GM12873 (cell line): ENCODE measurements around the gene SVIL.

Experiments used
- CTCF ChIP-seq: IDR thresholded peaks from 2 replicates; pipeline ENCODE4 v1.5.1; 2012; ENCODE audit warnings: low read depth, mild to moderate bottlenecking, moderate library complexity, low read length, control low read depth; ENCODE audit not compliant: insufficient read depth; ENCODE audit errors: missing control alignments

SVIL gene

GRCh38 chr10:29469481-29470354 is 165.1 kb downstream of the SVIL start:
- TF ChIP-seq CTCF, result no peak

GRCh38 chr10:29465384-29465783 is 169.4 kb downstream of the SVIL start:
- TF ChIP-seq CTCF, result peak; percentile 25

DNA sequence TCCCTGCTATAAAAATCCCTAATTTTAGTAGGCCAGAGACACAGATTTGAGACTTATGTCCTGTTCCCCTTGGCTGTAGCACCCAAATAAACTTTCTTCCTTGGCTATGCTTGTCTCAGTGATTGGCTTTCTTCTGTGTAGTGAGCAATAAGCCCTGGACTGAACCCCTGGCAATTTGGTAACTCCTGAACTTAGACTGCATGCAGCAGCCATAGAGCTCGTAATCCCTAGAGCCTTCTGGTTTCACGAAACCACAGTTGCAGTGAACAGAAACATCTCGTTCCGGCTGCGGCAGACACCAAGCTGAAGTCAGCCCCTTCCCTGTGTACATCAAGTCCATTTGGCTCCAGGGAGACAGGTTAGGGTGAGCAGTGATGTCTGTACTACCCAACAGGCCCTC is 173.7 kb downstream of the SVIL start:
- no peak for TF ChIP-seq CTCF

DNA sequence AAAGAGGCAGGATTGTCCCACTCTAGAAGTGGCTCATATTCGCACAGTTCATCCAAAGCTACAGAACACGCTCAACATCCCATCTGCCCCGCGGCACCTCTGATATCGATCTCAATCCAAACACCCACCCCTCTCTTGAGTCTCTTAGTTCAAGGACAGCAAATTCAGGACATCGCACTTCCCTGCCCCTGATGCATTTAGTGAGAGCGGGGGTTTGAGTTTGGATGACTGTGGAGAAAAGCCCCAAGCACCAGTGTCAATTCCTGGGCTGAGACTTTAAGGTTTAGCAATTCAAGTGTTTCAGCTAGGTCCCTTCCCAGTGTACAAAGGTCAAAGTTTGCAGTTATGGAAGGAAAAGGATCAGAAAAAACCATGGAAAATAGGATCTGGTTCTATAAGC is 179.7 kb downstream of the SVIL start:
- no peak for TF ChIP-seq CTCF

GRCh38 chr10:29454250-29454649 is 180.5 kb downstream of the SVIL start:
- TF ChIP-seq CTCF, result no peak

DNA sequence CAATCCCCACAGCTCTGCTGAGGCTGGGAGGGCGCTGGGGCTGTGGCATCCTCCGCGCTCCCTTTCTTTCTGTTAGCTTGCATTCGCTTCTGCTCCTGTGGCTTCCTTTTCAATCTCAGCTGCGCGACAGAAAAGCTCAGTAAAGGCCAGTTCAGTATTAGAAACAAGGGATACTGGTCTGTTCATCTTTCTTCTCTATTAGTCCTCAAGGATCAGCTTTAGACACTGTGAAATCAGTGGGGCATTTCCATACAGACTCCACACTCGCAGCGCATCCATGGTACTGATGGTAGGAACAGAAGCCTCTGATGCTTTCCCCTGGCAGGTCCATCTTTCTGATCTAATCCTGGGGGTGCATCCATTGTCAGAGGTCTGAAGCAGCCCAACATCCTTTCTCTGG is 182.2 kb downstream of the SVIL start:
- TF ChIP-seq CTCF, result no peak

- TF ChIP-seq CTCF, result no peak
Observed at GRCh38 chr10:29451946-29452345, 182.8 kb downstream of the SVIL start.

DNA sequence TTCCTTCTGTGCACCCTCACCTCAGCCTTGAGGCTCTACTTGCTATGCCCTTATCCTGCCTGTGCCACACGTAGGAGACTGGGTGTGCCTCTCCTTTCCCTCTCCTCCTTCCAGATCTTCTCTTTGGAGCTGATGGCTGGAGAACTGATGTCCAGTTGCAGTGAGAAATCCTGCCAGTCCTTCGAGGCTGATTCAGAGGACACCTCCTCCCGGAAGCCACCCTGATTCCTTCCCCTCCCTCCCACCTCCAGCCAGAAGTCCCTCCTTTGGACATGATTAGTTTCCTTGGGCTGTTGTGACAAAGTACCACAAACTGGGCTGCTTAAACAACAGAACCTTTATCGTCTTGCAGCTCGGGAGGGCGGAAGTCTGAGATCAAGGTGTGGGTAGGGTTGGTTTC is 184.4 kb downstream of the SVIL start:
- no peak for TF ChIP-seq CTCF
